ENCODE results near the gene TPCN2.
"Not testable (repeated sequence)": the region's sequence is repeated elsewhere in the genome, so short reads cannot be mapped to it uniquely, and the experiment has no call there.

Gene TPCN2

DNA sequence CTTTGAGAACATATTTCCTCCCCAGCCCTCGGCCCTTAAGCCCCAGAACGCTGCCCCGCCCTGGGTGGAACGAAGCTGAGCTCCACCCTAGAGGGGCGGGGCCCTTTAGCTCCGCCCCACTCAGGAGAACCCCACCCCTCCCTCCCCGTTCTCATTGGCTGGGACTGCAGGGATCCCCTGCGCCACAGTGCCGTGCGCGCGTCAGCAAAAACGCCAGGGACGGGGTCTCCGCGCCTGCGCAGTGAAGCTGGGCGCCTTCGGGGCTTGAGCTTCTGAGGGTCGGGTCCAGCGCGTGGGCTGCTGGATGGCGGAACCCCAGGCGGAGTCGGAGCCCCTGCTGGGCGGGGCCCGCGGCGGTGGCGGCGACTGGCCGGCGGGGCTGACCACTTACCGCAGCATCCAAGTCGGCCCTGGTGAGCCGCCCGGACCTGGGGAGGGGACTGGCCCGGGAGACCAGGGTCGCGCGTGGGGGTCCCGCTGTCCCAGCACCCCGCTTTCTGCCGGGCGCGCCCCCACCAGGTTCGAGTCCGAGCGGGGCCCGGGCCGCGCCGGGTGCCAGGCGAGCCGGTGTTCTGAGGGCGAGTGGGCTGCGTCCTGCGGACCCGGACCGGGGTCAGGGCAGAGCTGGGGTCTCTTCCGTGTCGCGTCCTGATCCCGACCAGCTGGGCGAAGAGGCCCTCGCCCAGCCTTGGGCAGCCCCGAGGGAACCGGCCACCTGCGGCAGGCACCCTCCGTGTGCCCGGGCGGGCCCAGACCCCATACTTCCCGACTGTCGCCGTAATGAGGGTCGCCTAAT lies at the start of gene TPCN2:
TPCN2 (plus strand) TSS at position 239 of the 796 bp plus-strand sequence; CDS start at position 305, 66 bp downstream.
- peak; percentile 81 to 91 (median 85) for DNase-seq (ENCODE audit: low read depth in 3 of 3)

DNA sequence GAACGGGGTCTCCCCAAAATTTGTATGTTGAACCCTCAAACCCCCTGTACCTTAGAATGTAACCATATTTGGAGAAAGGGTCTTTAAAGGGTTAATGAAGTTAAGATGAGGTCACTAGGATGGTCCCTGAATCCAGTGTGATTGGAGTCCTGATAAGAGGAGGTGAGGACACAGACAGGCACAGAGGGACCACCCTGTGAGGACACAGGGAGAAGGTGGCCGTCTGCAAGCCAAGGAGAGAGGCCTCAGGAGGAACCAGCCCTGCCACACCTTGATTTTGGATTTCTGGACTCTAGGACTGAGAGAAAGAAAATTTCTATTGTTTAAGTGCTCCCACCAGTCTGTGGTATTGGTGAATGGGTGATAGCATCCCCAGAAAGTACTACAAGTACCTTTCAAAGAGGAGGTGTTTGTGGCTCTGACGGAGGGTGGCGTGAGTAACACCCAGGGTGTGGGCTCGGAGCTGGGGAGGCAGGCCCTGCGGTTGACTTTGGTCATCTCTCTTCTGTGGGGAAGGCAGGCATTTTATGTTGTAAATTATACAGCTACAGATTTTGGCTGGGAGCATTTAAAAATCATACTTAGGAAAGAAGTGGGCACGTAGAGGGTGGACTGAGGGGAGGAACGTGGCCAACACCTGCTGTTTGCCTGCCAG lies 49.5 kb upstream of the TPCN2 start:
- DNase-seq (ENCODE audit: low read depth in 3 of 3): no peak

GRCh38 chr11:68999748-69000355 lies 48.9 kb upstream of the TPCN2 start:
- not testable (repeated sequence) for DNase-seq (ENCODE audit: low read depth in 3 of 3)

GRCh38 chr11:69000391-69000790 lies 48.3 kb upstream of the TPCN2 start:
- no peak for DNase-seq (ENCODE audit: low read depth in 3 of 3)

DNA sequence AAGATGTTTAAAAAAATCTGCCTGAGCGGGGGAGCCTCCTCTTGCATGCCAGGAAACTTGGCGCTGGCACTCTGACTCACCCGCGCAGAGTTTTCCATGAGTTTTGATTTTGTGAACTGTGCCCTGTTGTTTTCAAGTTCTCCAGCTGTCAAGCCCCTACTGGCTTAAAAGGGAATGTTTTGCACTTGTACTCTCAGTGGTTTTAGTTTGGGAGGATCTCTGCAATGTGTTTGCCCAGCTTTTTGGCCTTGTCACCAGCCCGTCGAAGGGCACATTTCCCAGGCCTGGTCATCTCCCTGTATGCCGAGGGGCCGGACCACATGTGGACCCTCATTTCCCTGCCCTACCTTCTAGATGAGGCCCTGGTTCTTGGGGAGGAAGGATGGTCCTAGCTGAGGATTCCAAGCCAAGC lies 47.9 kb upstream of the TPCN2 start:
- DNase-seq (ENCODE audit: low read depth in 3 of 3): no peak

DNA sequence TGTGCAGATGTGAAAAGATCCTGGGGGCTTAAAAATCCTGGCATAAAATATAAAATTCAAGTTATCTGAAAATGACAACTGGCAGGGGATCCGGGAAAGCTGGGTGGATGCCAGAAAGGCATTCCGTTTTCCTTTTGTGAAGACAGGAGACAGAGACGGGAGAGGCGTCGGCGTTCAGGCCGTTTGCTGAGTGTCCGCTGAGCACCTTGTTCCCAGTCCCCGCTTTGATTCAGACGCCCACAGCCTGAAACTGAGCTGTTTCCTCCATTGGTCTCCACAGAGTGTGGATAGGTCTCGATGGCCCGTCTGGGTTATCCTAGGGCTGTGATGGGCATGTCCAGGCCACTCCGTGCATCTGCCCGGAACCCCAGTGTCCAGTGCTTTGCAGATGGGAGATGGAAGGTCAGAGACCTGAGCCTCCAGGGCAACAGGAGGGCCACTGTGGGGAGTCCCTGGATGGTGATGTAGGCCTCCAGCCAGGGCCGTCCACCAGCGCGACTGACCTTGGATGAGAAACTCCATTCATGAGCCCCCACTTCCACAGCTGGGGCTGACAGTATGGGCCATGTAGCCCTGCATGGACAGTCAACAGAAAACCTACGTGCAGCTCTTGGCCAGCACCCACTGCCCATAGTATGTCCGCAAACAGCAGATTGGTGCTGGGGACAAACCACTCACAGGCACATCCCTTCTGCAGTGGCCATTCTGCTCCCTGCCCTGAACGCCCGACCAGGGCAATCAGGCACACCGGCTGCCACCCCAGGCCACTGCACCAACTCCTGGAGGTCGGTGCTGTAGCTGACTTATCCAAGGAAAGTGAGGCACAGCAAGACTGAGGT lies 47.3 kb upstream of the TPCN2 start:
- no peak for DNase-seq (ENCODE audit: low read depth in 3 of 3)

DNA sequence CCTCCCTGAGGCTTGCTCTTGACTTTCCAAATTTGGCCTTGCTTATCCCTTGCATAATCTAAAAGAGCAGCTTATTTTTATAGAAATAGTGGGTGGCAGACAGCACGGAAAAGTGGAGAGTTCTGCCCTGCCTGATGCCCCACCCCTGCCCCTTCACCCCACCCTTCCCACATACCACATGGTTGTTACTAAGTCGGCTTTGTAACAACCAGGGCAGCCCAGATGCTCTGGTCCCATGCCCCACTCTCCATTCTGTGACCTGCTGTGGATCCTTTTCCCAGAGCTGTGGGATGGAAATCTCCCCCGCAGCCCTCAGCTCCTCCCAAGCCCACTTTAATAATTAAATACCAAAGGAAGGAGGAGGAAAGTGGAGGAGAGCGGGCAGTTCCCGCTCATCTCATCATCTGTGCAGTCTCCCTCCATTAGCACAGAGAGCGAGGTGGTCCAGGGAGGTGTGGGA lies 46.6 kb upstream of the TPCN2 start:
- no peak for DNase-seq (ENCODE audit: low read depth in 3 of 3)

- no peak for DNase-seq (ENCODE audit: low read depth in 3 of 3)
Observed at GRCh38 chr11:69002570-69003231, 46.0 kb upstream of the TPCN2 start.

DNA sequence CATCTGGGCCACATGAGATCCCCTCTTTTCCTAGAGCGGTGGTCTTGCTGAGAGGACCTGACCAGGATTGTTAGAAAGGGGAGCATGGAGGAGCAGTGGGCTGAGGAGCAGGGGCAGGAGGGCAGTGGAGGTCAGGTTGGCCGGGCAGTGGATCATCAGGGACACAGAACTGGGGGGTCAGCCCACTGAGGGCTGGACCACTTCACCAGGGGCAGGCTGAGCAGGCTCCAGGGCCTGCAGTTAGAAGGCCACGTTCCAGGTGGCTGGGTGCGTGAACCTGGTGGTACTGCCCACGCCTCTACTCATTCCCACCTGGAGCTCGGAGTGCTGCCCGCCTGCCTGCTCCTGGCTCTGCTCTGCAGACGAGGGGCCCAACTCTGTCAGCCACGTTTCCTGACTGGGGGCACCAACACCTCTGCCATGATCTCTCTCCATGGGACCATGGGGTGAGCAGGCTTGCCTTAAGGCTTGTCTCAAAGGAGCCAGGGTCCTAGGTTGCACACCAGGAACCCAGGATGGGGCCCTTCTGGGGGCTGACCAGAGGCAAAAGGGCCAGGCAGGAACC lies 45.3 kb upstream of the TPCN2 start:
- no peak for DNase-seq (ENCODE audit: low read depth in 3 of 3)

GRCh38 chr11:69003866-69004367 lies 44.8 kb upstream of the TPCN2 start:
- no peak for DNase-seq (ENCODE audit: low read depth in 3 of 3)

- DNase-seq (ENCODE audit: low read depth in 3 of 3): no peak
Observed at GRCh38 chr11:69004411-69005182, 44.1 kb upstream of the TPCN2 start.

- DNase-seq (ENCODE audit: low read depth in 3 of 3): no peak
Observed at GRCh38 chr11:69005183-69005630, 43.5 kb upstream of the TPCN2 start.

DNA sequence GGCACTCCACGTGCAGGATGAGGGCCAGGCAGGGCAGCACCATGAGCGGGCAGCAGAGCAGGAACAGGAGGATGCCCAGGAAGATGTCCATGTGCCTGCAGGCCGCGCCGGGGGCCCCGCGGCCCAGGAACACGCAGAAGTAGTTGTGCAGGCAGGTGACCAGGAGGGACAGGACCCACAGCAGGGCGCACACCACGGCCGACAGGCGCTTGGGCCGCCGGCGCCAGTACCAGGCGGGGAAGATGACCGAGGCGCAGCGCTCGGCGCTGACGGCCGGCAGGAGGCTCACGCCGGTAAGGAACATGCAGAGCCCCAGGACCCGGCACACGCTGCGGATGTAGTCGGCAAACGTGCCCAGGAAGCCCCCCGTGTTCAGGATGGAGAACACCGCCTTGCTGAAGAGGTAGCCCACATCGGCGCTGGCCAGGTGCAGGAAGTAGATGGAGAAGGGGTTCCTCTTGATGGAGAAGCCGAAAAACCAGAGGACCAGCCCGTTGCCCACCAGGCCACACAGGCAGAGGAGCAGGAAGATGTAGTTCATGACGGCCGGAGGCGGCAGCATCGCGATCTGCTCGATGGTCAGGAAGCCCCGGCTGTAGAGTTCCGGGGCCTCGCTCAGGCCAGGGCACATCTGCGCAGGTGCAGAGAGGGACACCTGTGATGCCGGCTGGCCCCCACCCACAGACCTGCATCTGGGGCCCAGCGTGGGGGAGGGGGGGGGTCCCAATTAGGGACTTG lies 42.9 kb upstream of the TPCN2 start:
- no peak for DNase-seq (ENCODE audit: low read depth in 3 of 3)

- no peak for DNase-seq (ENCODE audit: low read depth in 3 of 3)
Observed at GRCh38 chr11:69006816-69007215, 41.9 kb upstream of the TPCN2 start.

DNA sequence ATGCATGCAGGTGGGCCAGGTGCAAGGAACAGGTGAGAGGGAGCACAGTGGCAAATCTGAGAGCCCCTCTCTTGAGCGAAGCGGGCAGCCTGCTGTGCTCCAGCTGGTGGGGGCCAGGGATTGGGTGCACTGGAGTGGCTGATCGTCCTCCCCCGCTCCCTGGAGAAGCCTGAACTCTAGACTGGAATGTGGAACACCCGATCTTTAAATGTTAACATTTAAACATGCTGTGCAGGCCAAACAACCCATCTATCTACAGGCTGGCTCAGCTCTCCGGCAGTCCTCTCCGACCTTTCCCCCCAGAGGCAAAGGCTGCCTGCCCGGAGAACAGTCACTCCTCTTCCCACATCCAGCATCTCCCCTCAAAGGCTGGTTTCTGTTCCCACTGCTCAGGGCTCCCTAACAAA lies 40.8 kb upstream of the TPCN2 start:
- DNase-seq (ENCODE audit: low read depth in 3 of 3): no peak

DNA sequence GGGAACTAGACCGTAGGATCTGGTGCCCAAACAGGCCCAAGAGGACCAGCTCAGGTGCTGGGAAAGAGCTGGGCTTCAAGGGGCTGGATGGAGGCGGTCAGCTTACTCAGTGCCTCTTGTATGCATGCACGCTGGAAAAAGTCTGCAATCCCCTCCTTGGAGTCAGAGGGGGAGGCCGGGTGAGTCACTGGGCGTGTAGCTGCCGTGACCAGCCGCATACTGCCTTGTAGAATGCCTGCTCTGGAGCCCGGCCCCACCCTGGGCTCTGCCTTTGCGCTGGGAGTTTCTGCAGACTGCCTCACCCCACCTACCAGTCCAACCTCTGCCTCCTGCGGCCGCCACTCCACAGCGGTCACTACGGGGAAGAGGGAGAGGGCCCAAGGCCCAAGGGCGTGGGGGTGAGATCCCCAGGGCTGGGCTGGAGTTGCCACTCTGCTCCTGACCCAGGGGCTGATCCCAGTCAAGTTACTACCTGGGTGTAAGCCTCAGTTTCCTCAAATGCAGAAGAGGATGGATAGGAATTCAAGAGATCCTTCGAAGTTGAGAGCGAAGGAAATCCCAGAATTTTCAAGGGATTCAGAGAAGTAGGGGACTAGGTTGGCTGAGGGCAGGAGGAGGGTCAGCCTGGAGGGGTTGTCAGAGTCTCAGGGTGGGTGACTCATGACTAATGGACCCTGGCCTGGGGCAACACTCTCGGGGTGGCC lies 39.8 kb upstream of the TPCN2 start:
- no peak for DNase-seq (ENCODE audit: low read depth in 3 of 3)

GRCh38 chr11:69009441-69010211 lies 39.1 kb upstream of the TPCN2 start:
- no peak for DNase-seq (ENCODE audit: low read depth in 3 of 3)

Data from stimulated activated CD4-positive, alpha-beta T cell treated with anti-CD3 and anti-CD28 coated beads, TNF-alpha, amount 100 ng/mL, for 24 hours (primary cell).